Mesothelial cell of epicardium (in vitro differentiated cells): ENCODE data around the gene COP1. TPM values are rescaled to one million over a fixed set of nuclear protein-coding genes. Genes with fewer than 3 reads are reported as not detected.
A peak's percentile ranks its signal among the peaks of the same experiment; 100 is the strongest.

ENCODE experiments used
- DNase-seq, 2 experiments: peaks; one replicate each; pipeline ENCODE4 v3.0.0; 2021; ENCODE audit warnings: low spot score in 2 of 2; ENCODE audit not compliant: unreplicated experiment in 2 of 2
- H3K27ac Mint-ChIP-seq: 2 replicates; pipeline ENCODE4 v1.8.0; 2021; ENCODE audit warnings: mixed read lengths
- H3K27me3 Mint-ChIP-seq: 2 replicates; pipeline ENCODE4 v1.8.0; 2021; ENCODE audit warnings: low read depth, mixed read lengths
- H3K36me3 Mint-ChIP-seq: 2 replicates; pipeline ENCODE4 v1.8.0; 2021; ENCODE audit warnings: mixed read lengths
- H3K4me1 Mint-ChIP-seq: 2 replicates; pipeline ENCODE4 v1.8.0; 2021; ENCODE audit warnings: mixed read lengths
- H3K4me3 Mint-ChIP-seq: 2 replicates; pipeline ENCODE4 v1.8.0; 2021; ENCODE audit warnings: mild to moderate bottlenecking, moderate library complexity, mixed read lengths
- H3K9me3 Mint-ChIP-seq: 2 replicates; pipeline ENCODE4 v1.8.0; 2021; ENCODE audit warnings: mixed read lengths
- total RNA-seq: library from RNA; stranded (reverse); gene quantifications from 3 replicates; pipeline ENCODE4 v1.2.1, GENCODE V29; 2021
- TF ChIP-seq, protein P1 (sequence below): fragments of 200-600 bp; sonication (generic); IDR thresholded peaks from one replicate; pipeline ENCODE4 v1.5.0; 2021; ENCODE audit warnings: antibody characterized with exemption; ENCODE audit not compliant: unreplicated experiment

COP1 gene
- total RNA-seq, 1 donor from 2014 or later, result 47.9 TPM

DNA sequence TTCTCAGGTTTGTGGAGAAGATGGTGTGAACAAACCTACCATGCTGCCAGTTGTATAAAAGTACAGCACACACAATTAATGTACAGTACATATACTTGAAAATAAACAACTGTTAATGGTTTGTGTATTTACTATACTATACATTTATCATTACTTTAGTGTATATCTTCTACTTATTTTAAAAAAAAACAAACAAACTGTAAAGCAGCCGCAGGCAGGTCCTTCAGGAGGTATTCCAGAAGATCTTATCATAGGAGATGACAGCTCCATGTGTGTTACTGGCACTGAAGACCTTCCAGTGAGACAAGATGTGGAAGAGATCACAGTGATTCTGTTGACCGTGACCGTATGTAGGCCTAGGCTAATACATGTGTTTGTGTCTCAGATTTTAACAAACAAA is 155.7 kb downstream of the COP1 start:
- no peak for DNase-seq
- Mint-ChIP-seq H3K27ac (no peak overlapping the region), H3K4me1 (peaks cover 4% of the 10 kb centered on the region), H3K9me3 (no peaks in the 10 kb centered on the region), H3K36me3 (peaks cover 3% of the 10 kb centered on the region), H3K4me3 (no peak overlapping the region), H3K27me3 (no peaks in the 10 kb centered on the region)
- TF ChIP-seq, protein P1, sequence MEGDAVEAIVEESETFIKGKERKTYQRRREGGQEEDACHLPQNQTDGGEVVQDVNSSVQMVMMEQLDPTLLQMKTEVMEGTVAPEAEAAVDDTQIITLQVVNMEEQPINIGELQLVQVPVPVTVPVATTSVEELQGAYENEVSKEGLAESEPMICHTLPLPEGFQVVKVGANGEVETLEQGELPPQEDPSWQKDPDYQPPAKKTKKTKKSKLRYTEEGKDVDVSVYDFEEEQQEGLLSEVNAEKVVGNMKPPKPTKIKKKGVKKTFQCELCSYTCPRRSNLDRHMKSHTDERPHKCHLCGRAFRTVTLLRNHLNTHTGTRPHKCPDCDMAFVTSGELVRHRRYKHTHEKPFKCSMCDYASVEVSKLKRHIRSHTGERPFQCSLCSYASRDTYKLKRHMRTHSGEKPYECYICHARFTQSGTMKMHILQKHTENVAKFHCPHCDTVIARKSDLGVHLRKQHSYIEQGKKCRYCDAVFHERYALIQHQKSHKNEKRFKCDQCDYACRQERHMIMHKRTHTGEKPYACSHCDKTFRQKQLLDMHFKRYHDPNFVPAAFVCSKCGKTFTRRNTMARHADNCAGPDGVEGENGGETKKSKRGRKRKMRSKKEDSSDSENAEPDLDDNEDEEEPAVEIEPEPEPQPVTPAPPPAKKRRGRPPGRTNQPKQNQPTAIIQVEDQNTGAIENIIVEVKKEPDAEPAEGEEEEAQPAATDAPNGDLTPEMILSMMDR, result no peak

DNA sequence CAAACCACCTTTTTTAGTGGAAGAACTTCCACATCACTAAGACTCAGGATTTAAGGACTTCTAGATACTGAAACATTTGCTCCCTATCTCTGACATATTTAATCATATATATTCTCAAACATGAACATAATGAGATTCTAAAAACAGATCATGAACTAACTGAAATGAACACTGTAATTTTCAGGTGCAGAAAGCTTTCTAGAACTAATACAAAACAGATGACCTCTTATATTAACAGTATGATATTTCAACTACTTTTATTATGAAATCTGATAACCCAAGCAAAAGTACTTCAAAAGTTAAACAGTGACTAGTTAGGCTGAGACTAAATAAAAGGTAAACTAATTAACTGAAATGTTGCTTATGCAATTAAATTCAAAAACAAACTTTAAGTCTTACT is 157.5 kb downstream of the COP1 start:
- no peak for DNase-seq
- Mint-ChIP-seq H3K36me3 (peaks cover under 1% of the 10 kb centered on the region), H3K27me3 (no peaks in the 10 kb centered on the region), H3K27ac (no peak overlapping the region), H3K4me1 (peaks cover 4% of the 10 kb centered on the region), H3K4me3 (no peak overlapping the region), H3K9me3 (no peaks in the 10 kb centered on the region)
- TF ChIP-seq, protein P1, result no peak

DNA sequence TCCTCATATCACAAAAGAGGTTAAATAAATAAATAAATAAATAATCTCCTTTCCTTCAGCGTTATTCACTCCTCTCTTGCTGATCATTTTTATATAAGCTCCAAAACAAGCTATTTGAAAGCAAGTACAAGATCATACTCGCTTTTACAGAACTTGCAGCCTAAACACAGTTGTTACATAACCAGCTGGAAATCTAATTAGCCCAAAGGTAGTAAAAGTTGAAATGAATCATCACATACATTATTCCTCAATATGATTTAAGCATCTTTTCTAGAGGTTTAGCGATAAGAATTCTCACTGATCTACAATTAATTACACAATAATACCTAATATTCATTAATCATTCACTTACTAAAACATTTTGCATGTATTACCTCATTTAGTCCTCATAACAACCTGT is 160.2 kb downstream of the COP1 start:
- Mint-ChIP-seq H3K4me3 (no peak overlapping the region), H3K27me3 (no peaks in the 10 kb centered on the region), H3K9me3 (no peaks in the 10 kb centered on the region), H3K4me1 (peaks cover 4% of the 10 kb centered on the region), H3K27ac (no peak overlapping the region), H3K36me3 (peaks cover 7% of the 10 kb centered on the region)
- DNase-seq, result no peak
- TF ChIP-seq, protein P1, result no peak

DNA sequence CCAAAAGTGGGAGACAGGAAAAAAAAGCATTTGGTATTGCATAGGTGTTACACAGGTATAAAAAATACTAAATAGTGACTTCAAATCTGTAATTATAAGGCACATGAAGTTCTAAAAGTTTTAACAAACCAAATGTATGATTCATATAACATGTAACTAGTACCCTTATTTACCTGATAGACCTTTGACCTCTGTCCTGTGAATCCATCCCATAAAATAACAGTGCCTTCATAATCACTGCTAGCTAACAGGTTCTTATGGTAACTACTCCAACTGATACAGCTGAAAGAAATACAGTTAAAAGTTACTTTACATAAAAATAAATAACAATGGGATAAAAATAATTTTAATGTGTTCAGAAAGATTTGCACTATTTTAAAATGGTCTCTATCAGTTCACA is 163.5 kb downstream of the COP1 start:
- TF ChIP-seq, protein P1, result no peak
- Mint-ChIP-seq H3K4me3 (no peak overlapping the region), H3K36me3 (peaks cover 27% of the 10 kb centered on the region), H3K9me3 (peaks cover 4% of the 10 kb centered on the region), H3K27me3 (no peaks in the 10 kb centered on the region), H3K27ac (no peak overlapping the region), H3K4me1 (no peaks in the 10 kb centered on the region)
- no peak for DNase-seq

DNA sequence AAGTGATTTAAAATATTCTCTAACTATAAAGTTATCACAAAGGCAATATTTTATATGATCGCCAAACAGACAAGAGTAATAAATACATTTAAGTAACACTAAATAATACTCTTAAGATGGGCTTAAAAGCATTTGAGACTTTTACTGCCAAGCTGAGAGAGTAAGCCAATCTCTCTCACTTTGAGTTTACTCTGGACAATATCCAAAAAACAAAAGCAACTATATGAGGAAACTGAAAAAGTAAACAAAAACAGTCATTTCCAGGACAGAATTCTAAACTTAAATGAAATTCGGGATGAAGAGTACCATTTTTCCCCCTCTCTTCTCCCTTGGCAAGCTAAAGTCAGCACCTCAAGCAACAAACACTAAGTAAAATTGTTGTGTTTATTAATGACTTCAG is 173.2 kb downstream of the COP1 start:
- Mint-ChIP-seq H3K36me3 (peaks cover 28% of the 10 kb centered on the region), H3K27ac (peak overlapping the region; percentile 13), H3K27me3 (no peaks in the 10 kb centered on the region), H3K9me3 (peaks cover 6% of the 10 kb centered on the region), H3K4me3 (no peak overlapping the region), H3K4me1 (peaks cover 7% of the 10 kb centered on the region)
- TF ChIP-seq, protein P1, result no peak
- no peak for DNase-seq

DNA sequence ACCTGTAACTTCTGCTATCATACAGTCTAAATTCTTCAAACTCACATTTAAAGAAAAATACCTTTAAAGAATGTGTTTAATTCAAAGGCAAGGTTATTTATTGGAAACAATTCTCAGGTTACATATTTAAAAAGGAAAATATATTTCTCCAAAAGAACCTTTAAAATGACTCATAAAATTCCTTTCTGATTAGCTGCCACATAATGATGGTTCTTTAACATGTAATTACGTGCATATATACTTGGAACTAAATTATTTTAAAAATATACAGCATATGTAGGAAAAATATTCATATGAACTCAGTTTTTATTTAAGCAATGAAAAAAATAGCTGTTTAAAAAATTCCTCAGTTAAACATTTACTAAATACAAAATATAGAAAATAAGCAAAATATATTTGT is 173.6 kb downstream of the COP1 start:
- Mint-ChIP-seq H3K27me3 (no peaks in the 10 kb centered on the region), H3K4me1 (peaks cover 7% of the 10 kb centered on the region)

More for the DNA sequence above, 173.6 kb downstream of the COP1 start:
- Mint-ChIP-seq H3K4me3 (no peak overlapping the region), H3K9me3 (peaks cover 4% of the 10 kb centered on the region), H3K36me3 (peaks cover 24% of the 10 kb centered on the region), H3K27ac (no peak overlapping the region)
- DNase-seq, result no peak
- TF ChIP-seq, protein P1, result no peak
